ENCODE measurements around the gene PHETA1. TPM values are rescaled to one million over a fixed set of nuclear protein-coding genes. Genes with fewer than 3 reads are reported as not detected.
"Not testable (repeated sequence)": the region's sequence is repeated elsewhere in the genome, so short reads cannot be mapped to it uniquely, and the experiment has no call there.

PHETA1 gene
- total RNA-seq, 1 experiment from 2014 or later, result 4.2 TPM

DNA sequence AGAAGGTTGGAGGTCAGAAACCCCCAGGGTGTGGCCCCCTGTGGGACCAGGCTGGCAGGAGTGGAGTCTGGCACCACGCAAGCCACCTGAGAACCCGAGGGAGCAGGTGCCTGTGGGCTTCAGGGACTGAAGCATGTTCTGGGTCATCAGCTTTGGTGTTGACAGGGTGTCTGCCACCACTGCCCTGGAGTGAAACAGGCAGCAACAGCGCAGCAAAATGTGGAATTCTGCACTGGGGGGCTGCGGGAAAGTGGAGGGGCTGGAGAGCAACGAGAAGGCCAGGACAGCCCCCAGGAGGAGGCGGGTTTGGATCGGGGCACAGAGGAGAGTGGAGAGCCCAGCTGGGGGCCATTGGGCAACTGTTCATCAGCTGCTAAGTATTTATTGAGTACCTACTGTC is 15.9 kb downstream of the PHETA1 start:
- DNase-seq, result no peak
- Histone ChIP-seq H3K27ac (no peak overlapping the region), H3K4me3 (no peak overlapping the region), H3K4me1 (no peaks in the 10 kb centered on the region), H3K27me3 (no peaks in the 10 kb centered on the region), H3K9me3 (replicated peaks) (no peaks in the 10 kb centered on the region), H3K36me3 (no peaks in the 10 kb centered on the region)

DNA sequence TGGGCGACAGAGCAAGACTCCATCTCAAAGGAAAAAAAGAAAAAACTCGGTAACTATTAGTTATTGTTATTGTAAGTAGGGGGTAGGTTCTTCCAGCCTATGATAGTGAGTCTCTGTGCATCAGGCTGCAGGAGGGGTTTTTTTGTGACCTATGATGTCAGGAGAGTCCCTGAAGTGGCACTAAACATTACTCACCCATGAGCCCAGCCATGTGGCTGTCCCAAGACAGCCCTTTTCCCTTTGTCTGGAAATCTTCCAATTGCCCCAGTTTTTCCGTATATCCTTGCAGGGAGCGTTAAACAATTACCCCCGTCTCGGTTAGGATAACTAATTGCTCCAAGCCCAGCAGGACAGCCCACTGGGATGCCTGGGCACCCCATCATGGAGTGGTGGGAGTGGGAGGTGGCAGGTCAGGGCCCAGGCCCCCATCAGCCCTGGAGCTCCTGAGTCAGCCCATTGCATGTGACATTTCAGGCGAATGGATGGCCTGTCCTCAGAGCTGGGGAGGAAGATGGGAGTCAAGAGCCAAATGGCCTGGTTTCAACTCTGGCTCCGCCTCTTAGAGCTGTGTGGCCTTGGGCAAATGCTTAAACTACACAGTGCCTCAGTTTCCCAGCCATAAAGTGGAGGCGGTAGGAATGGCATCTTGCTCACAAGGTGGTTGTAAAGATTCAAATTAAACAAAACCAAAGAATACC is 16.4 kb downstream of the PHETA1 start:
- no peaks in the 10 kb centered on the region for H3K9me3 ChIP-seq (replicated peaks)
- H3K27me3 ChIP-seq, result no peaks in the 10 kb centered on the region
- DNase-seq, result no peak
- H3K27ac ChIP-seq, result no peak overlapping the region
- no peak overlapping the region for H3K4me3 ChIP-seq
- H3K36me3 ChIP-seq, result no peaks in the 10 kb centered on the region
- H3K4me1 ChIP-seq, result no peaks in the 10 kb centered on the region

DNA sequence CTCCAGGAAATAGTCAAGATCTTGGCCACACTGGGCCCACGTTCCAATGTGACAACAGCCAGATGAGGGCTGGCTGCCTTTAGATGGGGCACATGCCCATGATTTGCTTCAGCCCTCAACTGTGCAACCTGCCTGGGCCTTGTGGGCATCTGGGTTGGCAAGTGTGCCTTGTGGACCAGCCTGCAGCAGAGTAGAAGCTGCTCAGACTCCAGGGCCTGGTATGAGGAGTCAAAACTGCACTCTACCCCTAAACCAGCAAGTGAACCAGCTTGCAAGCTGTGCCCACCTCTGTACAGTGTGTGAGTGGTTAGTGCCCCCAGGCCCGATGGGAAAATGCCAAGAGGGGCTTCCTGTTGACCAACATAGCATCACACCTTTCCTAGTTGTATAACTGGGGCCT is 17.9 kb downstream of the PHETA1 start:
- H3K27me3 ChIP-seq, result no peaks in the 10 kb centered on the region
- no peak overlapping the region for H3K27ac ChIP-seq
- DNase-seq, result no peak
- no peaks in the 10 kb centered on the region for H3K4me1 ChIP-seq
- H3K9me3 ChIP-seq (replicated peaks), result no peaks in the 10 kb centered on the region
- H3K4me3 ChIP-seq, result no peak overlapping the region
- no peaks in the 10 kb centered on the region for H3K36me3 ChIP-seq

DNA sequence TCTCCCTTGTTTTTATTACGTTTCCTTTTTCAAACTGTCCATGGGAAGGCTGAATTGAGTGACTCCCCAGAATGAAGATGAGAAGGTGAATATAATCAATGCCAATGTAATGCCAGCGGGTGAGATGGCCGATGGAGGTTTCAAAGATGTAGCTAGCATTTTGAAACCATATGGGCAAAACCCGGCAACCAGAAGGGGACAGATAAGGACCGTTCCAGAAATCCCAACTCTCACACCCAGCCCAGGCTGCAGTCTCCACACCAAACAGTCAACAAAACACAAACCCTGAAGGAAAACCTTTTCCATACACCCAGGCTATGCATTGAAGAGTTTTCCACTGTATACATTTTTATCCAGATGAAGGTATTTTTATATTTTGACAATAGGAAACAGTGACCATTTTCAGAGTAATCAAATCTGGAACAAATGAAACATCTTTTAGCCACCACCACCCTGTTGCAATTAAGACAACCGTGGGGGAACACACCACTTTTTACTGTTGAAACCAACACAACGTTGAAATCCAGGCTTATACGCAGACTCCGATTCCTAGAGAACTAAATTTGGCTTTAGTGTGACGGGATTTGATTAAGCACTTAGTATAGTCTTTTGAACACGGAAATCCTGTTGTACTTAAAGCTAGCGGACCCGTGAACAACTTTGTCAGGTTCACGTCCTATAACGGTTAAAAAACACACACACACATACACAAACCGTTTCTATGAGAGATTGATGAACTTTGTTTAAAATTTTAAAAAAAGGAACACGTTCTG is 19.0 kb downstream of the PHETA1 start:
- Histone ChIP-seq H3K4me3 (no peak overlapping the region), H3K27ac (no peak overlapping the region), H3K36me3 (no peaks in the 10 kb centered on the region), H3K27me3 (no peaks in the 10 kb centered on the region), H3K9me3 (replicated peaks) (no peaks in the 10 kb centered on the region), H3K4me1 (no peaks in the 10 kb centered on the region)
- no peak for DNase-seq

DNA sequence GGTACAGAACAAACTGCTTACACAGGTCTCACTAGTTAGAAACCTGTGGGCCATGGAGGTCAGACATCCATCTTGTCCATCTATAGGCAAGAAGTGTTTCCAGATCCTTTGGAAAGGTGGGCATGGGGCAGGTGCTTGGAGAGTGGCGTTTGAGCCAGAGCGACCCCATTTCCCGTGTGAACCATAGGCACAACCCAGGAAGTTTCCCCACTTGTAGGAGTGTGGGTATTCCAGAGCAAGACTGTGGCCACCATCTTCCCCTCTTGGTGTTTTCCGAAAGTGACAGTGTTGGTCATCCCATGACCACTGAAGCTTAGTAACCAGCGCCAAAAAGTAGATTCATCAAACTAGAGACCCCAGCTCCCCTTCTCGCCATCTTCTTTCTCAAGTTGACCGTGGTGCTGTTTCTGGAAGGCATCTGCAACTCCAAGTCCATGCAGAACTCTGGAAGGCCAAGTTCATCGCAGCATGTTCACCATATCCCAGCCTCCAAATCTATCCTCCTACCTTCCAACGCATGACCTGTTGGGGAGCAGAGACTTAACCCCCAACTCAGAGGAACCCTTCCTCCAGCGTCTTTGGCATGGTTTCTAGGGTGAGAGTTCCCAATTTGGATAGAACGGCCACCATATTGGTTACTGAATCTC is 19.7 kb downstream of the PHETA1 start:
- H3K4me1 ChIP-seq, result no peaks in the 10 kb centered on the region
- H3K27ac ChIP-seq, result no peak overlapping the region
- no peaks in the 10 kb centered on the region for H3K9me3 ChIP-seq (replicated peaks)
- H3K4me3 ChIP-seq, result no peak overlapping the region
- DNase-seq, result no peak
- no peaks in the 10 kb centered on the region for H3K27me3 ChIP-seq
- no peaks in the 10 kb centered on the region for H3K36me3 ChIP-seq

DNA sequence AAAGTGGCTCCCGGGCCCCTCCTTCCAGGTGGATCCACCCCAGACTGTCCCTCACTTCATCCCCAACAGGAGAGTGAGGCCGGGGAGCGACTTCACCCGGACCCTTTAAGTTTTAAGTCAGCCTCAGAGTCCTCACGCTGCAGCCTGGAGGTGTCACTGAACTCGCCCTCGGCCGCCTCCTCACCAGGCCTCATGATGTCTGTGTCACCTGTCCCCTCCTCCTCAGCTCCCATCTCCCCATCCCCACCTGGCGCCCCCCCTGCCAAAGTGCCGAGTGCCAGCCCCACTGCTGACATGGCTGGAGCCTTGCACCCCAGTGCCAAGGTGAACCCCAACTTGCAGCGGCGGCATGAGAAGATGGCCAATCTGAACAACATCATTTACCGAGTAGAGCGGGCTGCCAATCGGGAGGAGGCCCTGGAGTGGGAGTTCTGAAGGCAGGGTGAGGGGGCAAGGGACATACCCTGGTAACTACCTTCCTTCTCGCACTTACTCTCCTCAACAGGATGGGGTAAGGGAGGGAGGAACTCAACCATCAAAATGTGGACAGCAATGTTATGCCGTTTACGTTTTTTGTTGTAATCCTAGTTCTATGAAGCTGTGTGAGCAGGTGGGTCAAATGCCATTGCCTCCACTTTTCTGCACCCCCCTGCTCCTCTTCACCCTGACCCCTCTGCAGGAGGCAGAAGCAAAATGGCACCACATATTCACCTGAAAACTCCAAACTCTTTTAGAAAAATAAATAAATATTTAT is 20.8 kb downstream of the PHETA1 start:
- Histone ChIP-seq H3K27me3 (no peaks in the 10 kb centered on the region), H3K27ac (no peak overlapping the region), H3K9me3 (replicated peaks) (no peaks in the 10 kb centered on the region), H3K4me1 (no peaks in the 10 kb centered on the region), H3K36me3 (no peaks in the 10 kb centered on the region), H3K4me3 (no peak overlapping the region)
- no peak for DNase-seq

DNA sequence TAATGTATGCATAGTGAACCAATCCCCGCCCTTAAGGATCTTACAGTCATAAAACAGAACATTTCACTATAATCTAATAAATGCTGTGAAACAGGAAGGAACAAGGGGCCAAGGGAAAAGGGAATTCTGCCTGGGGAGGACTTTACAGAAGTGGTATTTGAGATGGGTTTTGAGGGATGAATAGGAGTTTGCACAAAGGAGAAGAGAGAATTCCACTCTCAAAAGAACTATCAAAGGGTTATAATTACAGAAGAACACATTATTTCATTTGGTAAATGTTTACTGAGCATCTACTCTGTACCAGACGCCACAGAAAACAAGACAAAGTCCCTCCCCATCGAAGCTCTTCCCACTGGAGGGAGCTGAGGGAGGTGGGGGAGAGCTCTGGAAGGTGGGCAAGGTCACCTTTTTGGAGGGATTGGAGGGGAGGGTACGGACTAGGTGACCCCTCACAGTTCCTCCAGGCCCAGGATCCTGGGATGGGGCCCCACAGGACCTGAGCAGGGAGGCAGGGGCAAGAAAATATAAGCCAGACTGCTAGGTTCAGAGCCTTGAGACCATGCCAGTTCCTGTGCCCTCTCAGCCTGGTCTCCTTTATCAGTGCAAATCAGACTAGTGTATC is 24.5 kb downstream of the PHETA1 start:
- Histone ChIP-seq H3K4me3 (no peak overlapping the region), H3K9me3 (replicated peaks) (no peaks in the 10 kb centered on the region), H3K27ac (no peak overlapping the region), H3K27me3 (no peaks in the 10 kb centered on the region), H3K4me1 (no peaks in the 10 kb centered on the region), H3K36me3 (no peaks in the 10 kb centered on the region)
- no peak for DNase-seq

DNA sequence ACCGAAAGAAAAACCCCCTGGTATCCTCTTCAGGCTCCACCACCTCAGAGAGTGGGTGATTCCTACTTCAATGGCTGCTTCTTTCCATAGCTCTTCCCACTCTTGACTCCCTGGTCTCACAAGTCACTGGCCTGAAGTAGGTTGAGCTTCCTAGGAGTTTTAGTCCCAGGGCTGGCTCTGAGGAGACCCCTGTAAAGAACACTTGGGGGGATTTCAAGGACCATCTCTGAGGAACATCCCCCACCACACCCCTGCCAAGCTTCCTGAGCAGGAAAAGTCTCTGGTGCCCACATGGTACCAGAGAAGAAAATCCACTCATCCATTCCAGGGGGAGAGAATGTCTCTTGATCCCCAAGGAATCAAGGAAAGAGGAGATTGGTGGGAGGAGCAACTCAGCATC is 25.7 kb downstream of the PHETA1 start:
- Histone ChIP-seq H3K27ac (no peak overlapping the region), H3K36me3 (no peaks in the 10 kb centered on the region), H3K27me3 (0 out of 2 replicates have a peak, but pooled peaks cover 3% of the 10 kb centered on the region), H3K4me3 (no peak overlapping the region), H3K9me3 (replicated peaks) (no peaks in the 10 kb centered on the region), H3K4me1 (no peaks in the 10 kb centered on the region)
- no peak for DNase-seq

DNA sequence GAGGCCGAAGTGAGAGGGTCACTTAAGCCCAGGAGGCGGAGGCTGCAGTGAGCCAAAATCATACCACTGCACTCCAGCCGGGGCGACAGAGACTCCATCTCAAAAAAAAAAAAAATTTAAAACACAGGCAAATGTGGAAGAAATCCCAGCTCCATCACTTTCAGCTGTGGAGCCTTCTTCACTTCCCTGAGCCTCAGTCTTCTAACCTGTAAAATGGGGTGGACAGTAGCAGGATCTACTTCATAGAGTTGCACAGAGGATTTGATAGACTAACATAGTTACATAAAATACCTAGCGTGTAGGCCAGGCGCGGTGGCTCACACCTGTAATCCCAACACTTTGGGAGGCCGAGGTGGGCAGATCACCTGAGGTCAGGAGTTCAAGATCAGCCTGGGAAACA is 26.5 kb downstream of the PHETA1 start:
- no peak overlapping the region for H3K4me3 ChIP-seq
- H3K9me3 ChIP-seq (replicated peaks), result no peaks in the 10 kb centered on the region
- no peaks in the 10 kb centered on the region for H3K4me1 ChIP-seq
- no peak overlapping the region for H3K27ac ChIP-seq
- 0 out of 2 replicates have a peak, but pooled peaks cover 3% of the 10 kb centered on the region for H3K27me3 ChIP-seq
- no peak for DNase-seq
- H3K36me3 ChIP-seq, result no peaks in the 10 kb centered on the region

DNA sequence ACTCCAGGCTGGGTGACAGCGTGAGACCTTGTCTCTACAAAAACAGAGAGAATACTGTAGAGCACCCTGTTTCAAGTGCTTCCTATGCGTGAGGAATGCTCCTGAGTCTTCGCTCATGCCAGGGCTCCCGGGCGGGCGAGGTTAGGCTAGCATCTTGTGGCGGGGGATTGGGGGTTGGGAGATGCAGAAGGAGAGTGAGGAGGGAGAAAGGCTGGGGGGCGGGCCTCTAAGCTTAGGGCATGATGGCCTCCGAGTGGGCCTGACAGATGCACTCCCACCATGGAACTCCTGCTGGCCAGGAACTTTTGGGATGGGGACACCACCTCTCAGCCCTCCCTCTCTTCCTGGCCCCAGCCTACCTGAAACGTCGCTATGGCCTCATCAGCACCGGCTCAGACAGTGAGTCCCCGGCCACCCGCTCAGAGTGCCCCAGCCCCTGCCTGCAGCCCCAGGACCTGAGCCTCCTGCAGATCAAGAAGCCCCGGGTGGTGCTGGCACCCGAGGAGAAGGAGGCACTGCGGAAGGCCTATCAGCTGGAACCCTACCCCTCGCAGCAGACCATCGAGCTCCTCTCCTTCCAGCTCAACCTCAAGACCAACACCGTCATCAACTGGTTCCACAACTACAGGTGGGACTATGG is 27.3 kb downstream of the PHETA1 start:
- 0 out of 2 replicates have a peak, but pooled peaks cover 3% of the 10 kb centered on the region for H3K27me3 ChIP-seq
- H3K9me3 ChIP-seq (replicated peaks), result no peaks in the 10 kb centered on the region
- H3K4me3 ChIP-seq, result no peak overlapping the region
- no peak overlapping the region for H3K27ac ChIP-seq
- H3K36me3 ChIP-seq, result no peaks in the 10 kb centered on the region
- no peak for DNase-seq
- no peaks in the 10 kb centered on the region for H3K4me1 ChIP-seq

DNA sequence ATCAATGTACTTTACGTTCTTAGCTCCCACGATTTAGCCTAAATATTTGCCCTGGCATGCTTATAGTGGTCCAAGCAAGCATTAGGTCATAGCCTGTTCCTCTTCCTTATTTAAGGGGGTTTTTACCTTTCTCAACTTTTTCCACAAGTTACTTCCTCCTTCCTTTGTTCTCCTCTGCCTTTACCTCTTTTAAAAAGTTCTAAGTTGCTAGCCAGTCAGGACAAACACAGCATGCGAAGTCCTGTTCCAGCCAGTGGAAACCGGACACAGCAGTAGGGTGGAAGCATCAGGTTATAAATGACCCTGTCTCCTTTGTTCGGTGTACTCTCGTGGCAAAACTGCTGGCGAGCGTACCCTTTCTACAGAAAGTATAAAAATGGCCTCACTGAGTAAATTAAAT is 28.2 kb downstream of the PHETA1 start:
- H3K9me3 ChIP-seq (replicated peaks); H3K27me3 ChIP-seq; H3K36me3 ChIP-seq; H3K4me3 ChIP-seq; H3K27ac ChIP-seq; DNase-seq; H3K4me1 ChIP-seq: not testable (repeated sequence)

DNA sequence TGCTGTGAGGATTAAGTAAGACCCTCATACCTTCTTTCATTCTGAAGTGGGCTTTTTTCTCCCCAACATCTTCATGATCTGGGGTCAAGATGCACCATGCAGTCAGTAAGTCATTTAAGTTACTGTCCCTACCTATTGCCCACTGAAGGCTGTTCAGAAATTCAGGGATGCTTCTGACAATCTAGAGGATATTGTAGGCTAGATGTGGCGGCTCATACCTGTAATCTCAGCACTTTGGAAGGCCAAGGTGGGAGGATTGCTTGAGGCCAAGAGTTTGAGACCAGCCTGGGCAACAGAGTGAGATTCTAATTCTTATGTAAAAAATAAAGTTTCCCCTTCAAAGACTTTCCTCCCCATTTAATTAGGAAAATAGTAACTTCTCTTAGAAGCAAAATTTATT is 28.7 kb downstream of the PHETA1 start:
- no peaks in the 10 kb centered on the region for H3K36me3 ChIP-seq
- no peaks in the 10 kb centered on the region for H3K9me3 ChIP-seq (replicated peaks)
- no peaks in the 10 kb centered on the region for H3K4me1 ChIP-seq
- DNase-seq, result no peak
- 0 out of 2 replicates have a peak, but pooled peaks cover 3% of the 10 kb centered on the region for H3K27me3 ChIP-seq
- H3K4me3 ChIP-seq, result no peak overlapping the region
- H3K27ac ChIP-seq, result no peak overlapping the region

DNA sequence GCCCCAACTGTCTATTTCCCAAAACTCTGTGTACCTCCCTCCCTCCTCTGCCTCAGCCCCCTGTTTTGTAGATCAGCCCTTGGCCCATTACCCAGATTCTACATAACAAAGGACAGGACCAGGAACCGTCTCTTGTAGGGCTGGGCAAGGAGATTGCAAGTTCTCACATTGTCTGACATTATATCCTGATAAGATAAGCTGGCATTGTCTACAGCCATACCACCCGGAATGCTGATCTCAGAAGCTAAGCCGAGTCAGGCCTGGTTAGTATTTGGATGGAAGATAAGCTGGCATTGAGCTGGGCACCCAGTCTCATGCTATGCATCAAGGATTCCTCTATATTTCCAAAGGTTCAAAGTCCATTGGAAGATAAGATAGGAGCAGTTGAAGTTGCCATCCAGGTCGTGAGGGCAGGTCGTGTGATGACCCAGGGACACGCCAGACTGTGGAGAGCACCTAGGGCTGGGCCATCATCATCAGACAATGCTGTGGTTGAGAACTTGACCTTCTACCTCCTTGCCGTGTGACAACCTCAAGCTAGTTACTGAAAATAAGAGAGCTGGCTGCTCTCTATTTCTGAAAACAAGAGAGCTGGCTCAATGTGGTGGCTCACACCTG is 29.5 kb downstream of the PHETA1 start:
- DNase-seq, result no peak

DNA sequence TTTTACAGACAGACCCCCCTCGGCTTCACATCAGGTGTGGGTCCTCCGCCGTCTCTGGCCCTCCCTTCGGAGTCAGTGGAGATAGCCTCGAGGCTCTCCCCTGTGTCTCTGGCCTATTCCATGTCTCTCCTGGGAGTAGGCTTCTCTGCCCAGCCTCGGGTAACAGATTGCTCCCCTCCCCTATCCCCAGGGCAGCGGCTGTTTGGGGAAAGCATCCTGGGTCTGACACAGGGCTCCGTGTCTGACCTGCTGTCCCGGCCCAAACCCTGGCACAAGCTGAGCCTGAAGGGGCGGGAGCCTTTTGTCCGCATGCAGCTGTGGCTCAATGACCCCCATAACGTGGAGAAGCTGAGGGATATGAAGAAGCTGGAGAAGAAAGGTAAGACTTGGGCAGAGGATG is 30.8 kb downstream of the PHETA1 start:
- Histone ChIP-seq H3K27me3 (0 out of 2 replicates have a peak, but pooled peaks cover 3% of the 10 kb centered on the region), H3K4me1 (no peaks in the 10 kb centered on the region), H3K36me3 (no peaks in the 10 kb centered on the region), H3K4me3 (no peak overlapping the region), H3K27ac (no peak overlapping the region), H3K9me3 (replicated peaks) (no peaks in the 10 kb centered on the region)
- DNase-seq, result no peak

More for the DNA sequence above, 29.5 kb downstream of the PHETA1 start:
- no peak overlapping the region for H3K27ac ChIP-seq
- H3K4me3 ChIP-seq, result no peak overlapping the region
- H3K27me3 ChIP-seq, result 0 out of 2 replicates have a peak, but pooled peaks cover 3% of the 10 kb centered on the region
- H3K4me1 ChIP-seq, result no peaks in the 10 kb centered on the region
- H3K36me3 ChIP-seq, result no peaks in the 10 kb centered on the region
- H3K9me3 ChIP-seq (replicated peaks), result no peaks in the 10 kb centered on the region
